Nephron (organoid): ENCODE results near the gene LAMA5.

ENCODE experiments used
- H3K27ac Mint-ChIP-seq, 3 experiments: 2 replicates each; pipeline ENCODE4 v1.8.0; 2020; ENCODE audit warnings: mixed read lengths in 3 of 3, mild to moderate bottlenecking in 2 of 3, moderate library complexity in 1 of 3
- H3K27me3 Mint-ChIP-seq: 2 replicates; pipeline ENCODE4 v1.8.0; 2021; ENCODE audit warnings: low read depth, mild to moderate bottlenecking, moderate library complexity, mixed read lengths
- H3K36me3 Mint-ChIP-seq: 2 replicates; pipeline ENCODE4 v1.8.0; 2020; ENCODE audit warnings: low read depth, mixed read lengths
- H3K4me1 Mint-ChIP-seq: 2 replicates; pipeline ENCODE4 v1.8.0; 2020; ENCODE audit warnings: mixed read lengths
- H3K4me3 Mint-ChIP-seq, 3 experiments: 2 replicates each; pipeline ENCODE4 v1.8.0; 2020; ENCODE audit warnings: mild to moderate bottlenecking in 3 of 3, mixed read lengths in 3 of 3, moderate library complexity in 2 of 3
- H3K9me3 Mint-ChIP-seq: 2 replicates; pipeline ENCODE4 v1.8.0; 2020; ENCODE audit warnings: mixed read lengths
- TF ChIP-seq, protein P1 (sequence below), 3 experiments: fragments of 200-600 bp; sonication (generic); IDR thresholded peaks; one replicate each; pipeline ENCODE4 v1.5.0; 2021; ENCODE audit warnings: antibody characterized with exemption in 3 of 3; ENCODE audit not compliant: unreplicated experiment in 3 of 3

Gene LAMA5

DNA sequence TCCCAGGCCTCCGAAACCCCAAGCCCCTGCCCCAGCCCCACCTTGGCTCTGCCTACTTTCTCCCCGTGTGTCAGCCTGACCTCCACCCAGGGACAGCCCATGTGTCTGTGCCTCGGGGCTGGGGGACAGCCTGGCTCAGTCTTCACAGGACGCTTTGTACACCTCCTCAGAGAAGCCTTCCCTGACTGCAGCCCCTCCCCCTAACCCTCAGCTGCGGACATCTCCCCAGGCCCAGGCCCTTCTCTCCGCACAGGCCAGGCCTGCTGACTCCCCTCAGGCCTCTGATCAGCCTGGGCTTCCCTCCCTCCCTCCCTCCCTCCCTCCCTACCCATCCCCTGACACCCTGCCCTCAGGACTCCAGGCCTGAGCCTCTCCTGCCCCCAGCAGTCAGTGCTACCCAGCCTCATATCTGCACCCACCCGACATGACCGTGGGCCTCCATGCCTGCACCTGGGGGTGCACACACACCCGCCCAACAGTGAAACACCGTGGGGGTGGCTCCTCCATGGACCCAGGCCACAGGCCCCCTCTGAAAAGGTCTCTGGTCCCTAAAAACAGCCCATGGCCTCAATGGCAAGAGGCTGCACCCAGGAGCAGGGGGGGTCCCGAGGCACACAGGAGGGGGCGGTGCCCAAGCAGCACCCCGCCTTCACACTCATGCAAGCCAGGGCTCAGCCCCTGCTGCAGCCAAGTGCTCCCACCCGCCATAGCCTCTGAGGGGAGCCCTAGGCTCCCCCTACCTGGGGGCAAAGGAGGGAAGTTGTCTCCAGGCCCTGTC, 12.9 kb downstream of the LAMA5 start:
- H3K4me3 Mint-ChIP-seq, result no peak overlapping the region
- peaks cover 2% of the 10 kb centered on the region for H3K27me3 Mint-ChIP-seq
- H3K4me1 Mint-ChIP-seq, result peaks cover 17% of the 10 kb centered on the region
- peaks cover 10% of the 10 kb centered on the region for H3K36me3 Mint-ChIP-seq
- H3K9me3 Mint-ChIP-seq, result no peaks in the 10 kb centered on the region
- TF ChIP-seq, protein P1, sequence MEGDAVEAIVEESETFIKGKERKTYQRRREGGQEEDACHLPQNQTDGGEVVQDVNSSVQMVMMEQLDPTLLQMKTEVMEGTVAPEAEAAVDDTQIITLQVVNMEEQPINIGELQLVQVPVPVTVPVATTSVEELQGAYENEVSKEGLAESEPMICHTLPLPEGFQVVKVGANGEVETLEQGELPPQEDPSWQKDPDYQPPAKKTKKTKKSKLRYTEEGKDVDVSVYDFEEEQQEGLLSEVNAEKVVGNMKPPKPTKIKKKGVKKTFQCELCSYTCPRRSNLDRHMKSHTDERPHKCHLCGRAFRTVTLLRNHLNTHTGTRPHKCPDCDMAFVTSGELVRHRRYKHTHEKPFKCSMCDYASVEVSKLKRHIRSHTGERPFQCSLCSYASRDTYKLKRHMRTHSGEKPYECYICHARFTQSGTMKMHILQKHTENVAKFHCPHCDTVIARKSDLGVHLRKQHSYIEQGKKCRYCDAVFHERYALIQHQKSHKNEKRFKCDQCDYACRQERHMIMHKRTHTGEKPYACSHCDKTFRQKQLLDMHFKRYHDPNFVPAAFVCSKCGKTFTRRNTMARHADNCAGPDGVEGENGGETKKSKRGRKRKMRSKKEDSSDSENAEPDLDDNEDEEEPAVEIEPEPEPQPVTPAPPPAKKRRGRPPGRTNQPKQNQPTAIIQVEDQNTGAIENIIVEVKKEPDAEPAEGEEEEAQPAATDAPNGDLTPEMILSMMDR (IDR thresholded peaks at IDR 0.05; ENCODE audit: unreplicated experiment in 3 of 3), result no peak
- H3K27ac Mint-ChIP-seq, result no peak overlapping the region

DNA sequence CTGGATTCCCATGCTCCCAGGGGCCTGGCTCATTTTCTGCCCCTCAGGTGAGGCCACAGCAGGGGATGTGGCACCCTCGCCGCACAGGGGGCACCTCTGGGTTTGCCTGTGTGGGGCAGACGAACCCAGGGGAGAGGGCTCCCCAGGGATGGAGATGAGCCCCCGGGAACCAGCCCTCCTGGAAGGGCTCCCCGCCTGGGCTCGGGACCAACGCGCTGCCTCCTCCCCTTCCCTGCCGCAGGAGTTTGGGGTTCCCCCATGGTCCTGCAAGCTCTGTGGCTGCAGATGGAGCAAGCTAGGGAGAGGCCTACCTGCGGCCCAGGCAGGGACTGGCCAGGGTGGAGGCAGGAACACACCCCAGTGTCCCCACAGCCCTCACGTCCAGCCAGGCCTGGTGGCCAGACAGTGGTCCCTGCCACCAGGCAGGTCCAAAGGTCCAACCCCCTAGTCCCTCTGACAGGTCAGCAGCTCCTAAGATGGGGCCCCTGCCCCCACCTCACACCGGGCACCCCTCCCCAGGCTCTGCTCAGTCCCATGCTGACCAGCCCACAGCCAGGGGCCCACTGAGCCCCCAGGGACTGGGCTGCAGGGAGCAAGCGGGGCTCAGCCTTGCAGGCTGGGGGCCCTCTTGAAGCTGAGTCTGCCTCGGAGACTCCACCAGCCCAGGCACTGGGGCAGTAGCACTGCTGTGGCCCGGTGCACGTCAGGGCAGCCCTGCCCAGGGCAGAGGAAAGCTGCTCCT, 13.7 kb downstream of the LAMA5 start:
- H3K36me3 Mint-ChIP-seq, result peaks cover 15% of the 10 kb centered on the region
- peaks cover 13% of the 10 kb centered on the region for H3K4me1 Mint-ChIP-seq
- H3K27me3 Mint-ChIP-seq, result peaks cover 3% of the 10 kb centered on the region
- H3K9me3 Mint-ChIP-seq, result peaks cover 4% of the 10 kb centered on the region
- H3K27ac Mint-ChIP-seq, result no peak overlapping the region
- H3K4me3 Mint-ChIP-seq, result no peak overlapping the region
- TF ChIP-seq, protein P1 (IDR thresholded peaks at IDR 0.05; ENCODE audit: unreplicated experiment in 3 of 3), result no peak

DNA sequence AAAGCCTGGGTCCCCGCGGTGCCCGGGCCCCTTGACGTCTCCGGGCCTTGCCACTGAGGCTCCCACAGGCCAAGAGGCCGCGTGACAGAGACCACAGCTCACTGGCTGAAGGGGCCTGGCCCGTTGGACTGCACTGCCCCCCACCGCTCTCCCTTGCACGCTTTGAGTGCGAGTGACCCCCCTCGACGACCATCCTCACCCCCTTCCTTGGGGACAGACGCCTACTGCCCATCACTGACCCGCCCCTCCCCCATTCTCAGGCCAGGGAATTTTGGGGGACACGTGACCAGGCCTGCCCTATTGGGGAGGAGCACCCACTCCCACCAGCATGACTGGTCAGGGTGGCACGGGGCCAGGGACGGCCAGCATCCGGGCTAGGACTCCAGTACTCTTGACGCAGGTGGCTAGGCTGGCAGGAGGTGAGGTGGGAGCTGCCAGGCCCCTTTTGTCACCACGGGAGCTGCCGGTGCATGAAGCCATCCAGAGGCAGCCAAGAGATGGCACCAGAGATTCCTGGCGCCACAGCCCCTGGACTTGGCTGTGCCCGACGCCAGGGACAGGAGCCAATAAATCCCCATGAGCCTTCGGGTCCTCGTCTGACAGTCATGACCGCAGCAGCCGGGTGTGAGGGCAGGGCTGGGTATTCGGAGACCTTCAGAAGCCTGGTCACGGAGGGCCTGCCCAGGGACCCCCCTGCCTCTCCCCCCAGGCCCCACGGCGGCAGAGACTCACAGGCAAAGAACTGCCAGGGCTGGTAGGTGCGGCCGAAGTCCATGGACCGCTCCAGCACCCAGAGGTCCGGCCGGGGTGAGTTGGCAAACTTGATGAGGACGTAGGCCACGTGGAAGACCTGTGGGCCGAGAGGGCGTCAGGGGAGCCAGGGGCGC, 14.5 kb downstream of the LAMA5 start:
- peaks cover 23% of the 10 kb centered on the region for H3K36me3 Mint-ChIP-seq
- H3K27me3 Mint-ChIP-seq, result peaks cover 3% of the 10 kb centered on the region
- peaks cover 8% of the 10 kb centered on the region for H3K9me3 Mint-ChIP-seq
- TF ChIP-seq, protein P1 (IDR thresholded peaks at IDR 0.05; ENCODE audit: unreplicated experiment in 3 of 3), result no peak
- H3K4me3 Mint-ChIP-seq, result no peak overlapping the region
- H3K27ac Mint-ChIP-seq, result no peak overlapping the region
- peaks cover 9% of the 10 kb centered on the region for H3K4me1 Mint-ChIP-seq

DNA sequence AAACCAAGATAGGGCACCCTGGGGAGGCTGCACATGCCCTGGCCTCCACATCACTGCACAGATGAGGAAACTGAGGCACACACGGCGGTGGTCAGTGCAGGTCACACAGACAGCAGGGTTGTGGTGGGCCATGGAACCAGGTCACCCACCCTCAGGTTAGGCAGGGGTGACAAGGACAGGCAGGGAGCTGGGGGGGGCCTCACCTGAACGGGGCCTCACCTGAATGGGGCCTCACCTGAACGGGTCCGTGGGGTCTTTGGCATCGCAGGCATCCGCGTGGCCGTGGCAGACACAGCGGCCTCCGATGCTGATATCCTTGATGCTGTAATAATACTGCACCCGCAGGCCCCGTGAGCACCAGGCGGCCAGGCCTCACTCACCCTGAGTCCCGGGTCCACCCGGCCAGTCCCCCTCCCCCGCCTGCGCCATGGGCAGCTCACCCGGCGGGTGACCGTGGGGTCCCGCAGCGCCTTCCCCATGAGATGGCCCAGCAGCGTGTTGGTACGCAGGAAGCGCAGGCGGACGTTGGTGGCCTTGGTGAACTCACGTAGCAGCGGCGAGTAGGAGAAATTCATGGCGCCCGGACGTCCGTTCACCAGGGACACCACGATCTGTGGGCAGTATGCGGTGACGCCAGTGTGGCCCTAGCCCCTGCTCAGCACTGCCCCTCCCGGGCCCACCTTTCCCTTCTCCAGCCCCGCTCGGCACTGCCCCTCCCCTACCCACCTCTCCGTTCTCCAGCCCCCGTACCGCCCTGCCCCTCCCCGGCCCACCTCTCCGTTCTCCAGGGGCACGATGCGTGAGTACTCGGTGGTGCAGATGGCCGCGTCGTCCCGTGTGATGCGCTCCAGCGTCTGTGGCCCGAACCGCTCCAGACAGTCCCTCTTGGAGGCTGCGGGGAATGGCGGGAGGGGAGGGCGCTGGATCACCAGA, 15.4 kb downstream of the LAMA5 start:
- TF ChIP-seq, protein P1 (IDR thresholded peaks at IDR 0.05; ENCODE audit: unreplicated experiment in 3 of 3), result no peak
- no peak overlapping the region for H3K4me3 Mint-ChIP-seq
- no peak overlapping the region for H3K27ac Mint-ChIP-seq

More for the DNA sequence above, 15.4 kb downstream of the LAMA5 start:
- H3K36me3 Mint-ChIP-seq, result peaks cover 25% of the 10 kb centered on the region
- H3K4me1 Mint-ChIP-seq, result peaks cover 9% of the 10 kb centered on the region
- peaks cover 3% of the 10 kb centered on the region for H3K27me3 Mint-ChIP-seq
- H3K9me3 Mint-ChIP-seq, result peaks cover 8% of the 10 kb centered on the region
